Smooth muscle cell (in vitro differentiated cells): Measurements from ENCODE around the gene SNAP47. TPM values are rescaled to one million over a fixed set of nuclear protein-coding genes. Genes with fewer than 3 reads are reported as not detected.

Experiments used
- DNase-seq: peaks from one replicate; lab custom pipeline; 2025; ENCODE audit not compliant: unreplicated experiment; lab: John Stamatoyannopoulos, UW
- H2AFZ ChIP-seq: fragments of 200-600 bp; sonication (generic); 2 replicates; pipeline ENCODE4 v1.6.0; 2016; ENCODE audit warnings: antibody characterized with exemption, low read depth, mild to moderate bottlenecking
- H3F3A ChIP-seq: fragments of 200-600 bp; sonication (generic); 2 replicates; pipeline ENCODE4 v1.6.0; 2017; ENCODE audit warnings: antibody characterized with exemption, low read depth
- H3K27ac ChIP-seq: fragments of 200-600 bp; sonication (generic); 2 replicates; pipeline ENCODE4 v1.5.1; 2016; ENCODE audit warnings: low read depth, mild to moderate bottlenecking
- H3K27me3 ChIP-seq: fragments of 200-600 bp; sonication (generic); 2 replicates; pipeline ENCODE4 v1.6.1; 2016; ENCODE audit warnings: low read depth, mild to moderate bottlenecking
- H3K36me3 ChIP-seq: fragments of 200-600 bp; sonication (generic); 2 replicates; pipeline ENCODE4 v1.5.1; 2016; ENCODE audit warnings: low read depth
- H3K4me1 ChIP-seq: fragments of 200-600 bp; sonication (generic); 2 replicates; pipeline ENCODE4 v1.5.1; 2016; ENCODE audit warnings: low read depth
- H3K4me2 ChIP-seq: fragments of 200-600 bp; sonication (generic); 2 replicates; pipeline ENCODE4 v1.6.0; 2016; ENCODE audit warnings: mild to moderate bottlenecking
- H3K4me3 ChIP-seq: fragments of 200-600 bp; sonication (generic); 2 replicates; pipeline ENCODE4 v1.5.1; 2016; ENCODE audit warnings: mild to moderate bottlenecking
- H3K79me2 ChIP-seq: fragments of 200-600 bp; sonication (generic); 2 replicates; pipeline ENCODE4 v1.6.0; 2016; ENCODE audit warnings: low read depth, mild to moderate bottlenecking
- H3K9ac ChIP-seq: fragments of 200-600 bp; sonication (generic); 2 replicates; pipeline ENCODE4 v1.6.0; 2016; ENCODE audit warnings: low read depth
- H3K9me3 ChIP-seq: fragments of 200-600 bp; sonication (generic); replicated peaks from 2 replicates; pipeline ENCODE4 v1.5.1; 2016; ENCODE audit warnings: low read depth
- H4K20me1 ChIP-seq: fragments of 200-600 bp; sonication (generic); 2 replicates; pipeline ENCODE4 v1.6.0; 2016; ENCODE audit warnings: low read depth
- CTCF ChIP-seq: fragments of 200-600 bp; sonication (generic); IDR thresholded peaks from 2 replicates; pipeline ENCODE4 v1.5.1; 2017; ENCODE audit warnings: borderline replicate concordance, mild to moderate bottlenecking, antibody characterized with exemption; ENCODE audit not compliant: insufficient read depth, poor library complexity, severe bottlenecking
- WGBS: methylation state at CpG from one replicate; pipeline ENCODE4 v1.1.7; 2016; ENCODE audit warnings: low lambda C conversion rate; 5-methylcytosine and 5-hydroxymethylcytosine counted together
- polyA plus RNA-seq: library from polyadenylated mRNA; unstranded; fragments of >200 nt; fragmentation: Nextera tagmentation; extraction: Ambion mirVana; gene quantifications from 2 replicates; pipeline ENCODE4 v1.2.1, GENCODE V29; 2016
- total RNA-seq: library from RNA; depleted of rRNA; stranded (reverse); fragments of >200 nt; gene quantifications from 2 replicates; pipeline ENCODE4 v1.2.3, GENCODE V29; 2014

The SNAP47 gene
- total and polyA plus RNA-seq, 2 experiments from 2014 or later: 26.2 to 42.4 TPM

- peaks cover 23% of the 10 kb centered on the region for H3K4me1 ChIP-seq
- H3K27ac ChIP-seq: no peak overlapping the region
- no peak overlapping the region for H3K4me3 ChIP-seq
- TF ChIP-seq CTCF: no peak
- H2AFZ ChIP-seq: no peak overlapping the region
- no peak overlapping the region for H3K4me2 ChIP-seq
- no peaks in the 10 kb centered on the region for H3F3A ChIP-seq
- no peaks in the 10 kb centered on the region for H4K20me1 ChIP-seq
- no peaks in the 10 kb centered on the region for H3K79me2 ChIP-seq
- no peaks in the 10 kb centered on the region for H3K36me3 ChIP-seq
- DNase-seq: no peak
- no peak overlapping the region for H3K9ac ChIP-seq
- no peaks in the 10 kb centered on the region for H3K9me3 ChIP-seq
- WGBS: 93% methylated on average over 6 of the region's 6 CpGs
- H3K27me3 ChIP-seq: peaks cover 7% of the 10 kb centered on the region
Measured at GRCh38 chr1:227791425-227792143, 56.3 kb downstream of the SNAP47 start.

DNA sequence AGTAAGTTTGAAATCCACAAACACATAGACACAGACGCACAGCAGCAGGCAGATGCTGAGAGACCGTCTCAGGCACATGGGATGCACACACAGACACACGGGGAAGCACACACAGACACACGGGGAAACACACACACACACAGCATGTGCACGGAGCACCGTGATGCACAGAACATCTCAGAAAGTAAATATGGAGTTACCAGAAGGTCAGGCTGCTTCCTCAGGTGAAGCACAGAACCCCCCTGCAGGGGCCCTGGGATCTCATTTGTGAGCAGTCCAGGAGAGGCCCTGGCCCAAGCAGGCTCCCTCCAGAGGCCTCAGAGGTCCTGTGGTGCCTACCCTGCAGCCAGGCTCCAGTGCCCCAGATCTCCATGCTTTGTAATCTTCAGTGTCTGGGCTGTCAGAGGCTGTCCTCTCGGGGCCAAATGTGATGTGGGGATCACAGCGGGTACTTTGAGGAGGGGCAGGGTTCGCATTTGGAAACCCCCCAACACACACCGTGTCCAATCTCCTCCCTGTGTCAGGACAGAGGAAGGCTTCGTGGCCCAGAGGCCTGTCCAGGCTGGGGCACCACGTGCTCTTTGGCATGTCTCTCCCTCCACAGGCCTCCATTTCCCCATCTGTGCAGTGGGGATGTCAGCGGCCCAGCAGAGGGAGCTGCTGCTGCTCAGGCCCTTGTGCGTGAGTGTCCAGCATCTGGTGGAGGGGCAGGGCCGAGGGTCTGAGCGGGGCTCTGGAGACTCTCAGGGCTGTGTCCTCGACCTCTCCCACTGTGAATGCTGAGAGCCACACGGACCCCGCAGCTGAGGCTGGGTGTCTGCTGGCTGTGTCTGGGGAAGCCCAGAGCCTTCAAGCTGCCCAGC is 57.2 kb downstream of the SNAP47 start:
- Histone ChIP-seq H3K79me2 (no peaks in the 10 kb centered on the region), H3K4me2 (no peak overlapping the region), H3K4me1 (peaks cover 16% of the 10 kb centered on the region), H3K27me3 (no peaks in the 10 kb centered on the region), H3K36me3 (no peaks in the 10 kb centered on the region), H4K20me1 (no peaks in the 10 kb centered on the region), H3K27ac (no peak overlapping the region), H3K9ac (no peak overlapping the region), H3K9me3 (no peaks in the 10 kb centered on the region), H2AFZ (no peak overlapping the region), H3F3A (no peaks in the 10 kb centered on the region), H3K4me3 (no peak overlapping the region)
- WGBS: 85% methylated on average over 19 of the region's 19 CpGs
- no peak for TF ChIP-seq CTCF
- no peak for DNase-seq

DNA sequence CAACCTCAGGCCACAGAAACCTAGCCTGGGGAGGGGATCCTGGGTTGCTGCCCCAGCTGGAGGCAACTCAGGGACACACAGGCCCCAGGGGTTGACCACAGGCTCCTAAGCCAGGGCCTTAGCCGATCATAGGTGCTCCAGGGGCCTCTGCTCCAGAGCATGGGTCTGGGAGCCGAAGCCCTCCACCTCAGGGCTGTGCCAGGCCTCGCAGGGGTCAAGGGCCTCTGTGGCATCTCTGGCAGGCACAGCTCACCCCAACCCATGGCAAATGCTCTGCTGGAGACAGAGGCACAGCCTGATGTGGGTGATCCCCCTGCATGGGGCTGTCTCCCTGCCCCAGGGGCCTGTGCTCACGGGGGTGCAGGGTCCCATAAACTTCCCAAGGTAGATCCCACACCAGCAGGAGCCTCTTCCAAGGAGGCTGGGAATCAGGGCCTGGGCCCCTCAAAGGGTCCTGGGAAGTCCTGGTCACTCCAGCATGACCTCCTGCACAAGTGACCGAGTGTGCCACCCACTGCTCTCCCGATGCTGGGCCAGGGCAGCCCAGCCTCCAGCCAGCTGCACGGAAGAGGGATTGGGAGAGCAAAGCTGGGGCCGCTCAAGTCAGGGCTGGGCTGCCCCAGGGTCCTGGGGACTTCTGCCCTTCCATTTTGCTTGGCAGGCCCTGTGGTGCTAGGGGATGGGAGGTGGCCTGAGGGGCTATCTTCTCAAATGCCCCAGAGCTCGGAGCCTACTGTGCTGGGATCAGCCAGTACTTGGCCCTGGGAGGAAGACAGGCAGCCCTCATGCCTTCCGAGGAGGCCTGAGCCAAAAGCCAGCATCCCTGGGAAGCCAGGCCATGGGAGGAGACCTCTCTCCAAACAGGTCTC is 58.1 kb downstream of the SNAP47 start:
- no peak overlapping the region for H2AFZ ChIP-seq
- H3K9ac ChIP-seq: no peak overlapping the region
- no peaks in the 10 kb centered on the region for H4K20me1 ChIP-seq
- H3K4me3 ChIP-seq: no peak overlapping the region
- H3K4me2 ChIP-seq: no peak overlapping the region
- H3K27me3 ChIP-seq: peaks cover 2% of the 10 kb centered on the region
- no peaks in the 10 kb centered on the region for H3K36me3 ChIP-seq
- H3K79me2 ChIP-seq: no peaks in the 10 kb centered on the region
- H3F3A ChIP-seq: no peaks in the 10 kb centered on the region
- H3K9me3 ChIP-seq: no peaks in the 10 kb centered on the region
- no peak overlapping the region for H3K27ac ChIP-seq
- TF ChIP-seq CTCF: no peak
- WGBS: 82% methylated on average over 10 of the region's 10 CpGs
- DNase-seq: no peak
- H3K4me1 ChIP-seq: peaks cover 15% of the 10 kb centered on the region
